ENCODE data around the gene VAT1L. TPM values are rescaled to one million over a fixed set of nuclear protein-coding genes. Genes with fewer than 3 reads are reported as not detected.

The VAT1L gene
- polyA plus RNA-seq, 2 donors: 0.04 to 0.13 TPM

- H3K27ac ChIP-seq (ENCODE audit: low read depth in 2 of 2, low read length in 1 of 2): no peak overlapping the region
- WGBS, 2 donors: 64 to 75% methylated on average over 4 of the region's 4 CpGs
These were observed 34.7 kb downstream of the VAT1L start for GRCh38 chr16:77823067-77823466.

GRCh38 chr16:77825196-77825595 lies 36.8 kb downstream of the VAT1L start:
- Histone ChIP-seq H3K9me3 (ENCODE audit: control insufficient read depth in 2 of 2, insufficient read depth in 1 of 2, low read depth in 1 of 2, low read length in 1 of 2) (no peaks in the 10 kb centered on the region), H3K27me3 (ENCODE audit: control insufficient read depth in 1 of 2, insufficient read depth in 2 of 2, low read length in 2 of 2) (no peaks in the 10 kb centered on the region), H3K4me3 (ENCODE audit: low read depth in 1 of 2, low read length in 2 of 2) (no peak overlapping the region), H3K36me3 (ENCODE audit: control insufficient read depth in 2 of 2, insufficient read depth in 2 of 2, low read length in 1 of 2) (no peaks in the 10 kb centered on the region), H3K27ac (ENCODE audit: low read depth in 2 of 2, low read length in 1 of 2) (no peak overlapping the region), H3K4me1 (ENCODE audit: control insufficient read depth in 2 of 2, insufficient read depth in 2 of 2, low read length in 1 of 2) (no peaks in the 10 kb centered on the region)
- 85 to 89% methylated on average over 7 of the region's 7 CpGs for WGBS, 2 donors

More at GRCh38 chr16:77823067-77823466, 34.7 kb downstream of the VAT1L start:
- no peaks in the 10 kb centered on the region for H3K27me3 ChIP-seq (ENCODE audit: control insufficient read depth in 1 of 2, insufficient read depth in 2 of 2, low read length in 2 of 2)
- H3K4me3 ChIP-seq (ENCODE audit: low read depth in 1 of 2, low read length in 2 of 2): no peak overlapping the region
- H3K9me3 ChIP-seq (ENCODE audit: control insufficient read depth in 2 of 2, insufficient read depth in 1 of 2, low read depth in 1 of 2, low read length in 1 of 2): no peaks in the 10 kb centered on the region
- no peaks in the 10 kb centered on the region for H3K36me3 ChIP-seq (ENCODE audit: control insufficient read depth in 2 of 2, insufficient read depth in 2 of 2, low read length in 1 of 2)
- H3K4me1 ChIP-seq (ENCODE audit: control insufficient read depth in 2 of 2, insufficient read depth in 2 of 2, low read length in 1 of 2): no peaks in the 10 kb centered on the region

DNA sequence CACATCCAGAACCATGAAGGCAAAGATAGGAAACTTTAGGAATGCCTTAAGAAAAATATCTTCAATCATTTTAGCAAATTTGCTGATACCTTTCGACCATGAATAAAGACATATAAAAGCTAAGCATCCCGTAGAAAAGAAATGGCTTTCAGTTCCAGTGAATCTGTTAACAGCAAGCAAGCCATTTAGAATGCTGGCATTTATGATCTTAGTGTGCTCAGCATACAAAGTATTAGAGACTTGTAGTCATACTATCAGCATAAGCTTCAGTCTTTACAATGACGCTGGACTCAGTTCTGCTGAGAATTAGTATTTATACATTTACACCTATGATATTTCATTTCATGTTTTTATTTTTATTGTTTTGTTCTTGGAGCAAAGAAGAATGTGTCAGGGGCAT lies 38.7 kb downstream of the VAT1L start:
- no peaks in the 10 kb centered on the region for H3K36me3 ChIP-seq (ENCODE audit: control insufficient read depth in 2 of 2, insufficient read depth in 2 of 2, low read length in 1 of 2)

GRCh38 chr16:77833921-77834634 lies 45.7 kb downstream of the VAT1L start:
- no peak overlapping the region for H3K27ac ChIP-seq (ENCODE audit: low read depth in 2 of 2, low read length in 1 of 2)
- H3K27me3 ChIP-seq (ENCODE audit: control insufficient read depth in 1 of 2, insufficient read depth in 2 of 2, low read length in 2 of 2): no peaks in the 10 kb centered on the region
- H3K4me3 ChIP-seq (ENCODE audit: low read depth in 1 of 2, low read length in 2 of 2): no peak overlapping the region
- no peaks in the 10 kb centered on the region for H3K36me3 ChIP-seq (ENCODE audit: control insufficient read depth in 2 of 2, insufficient read depth in 2 of 2, low read length in 1 of 2)
- 68 to 74% methylated on average over 10 of the region's 10 CpGs for WGBS, 2 donors
- no peaks in the 10 kb centered on the region for H3K4me1 ChIP-seq (ENCODE audit: control insufficient read depth in 2 of 2, insufficient read depth in 2 of 2, low read length in 1 of 2)
- no peaks in the 10 kb centered on the region for H3K9me3 ChIP-seq (ENCODE audit: control insufficient read depth in 2 of 2, insufficient read depth in 1 of 2, low read depth in 1 of 2, low read length in 1 of 2)

More for the DNA sequence above, 38.7 kb downstream of the VAT1L start:
- Histone ChIP-seq H3K4me1 (ENCODE audit: control insufficient read depth in 2 of 2, insufficient read depth in 2 of 2, low read length in 1 of 2) (no peaks in the 10 kb centered on the region), H3K9me3 (ENCODE audit: control insufficient read depth in 2 of 2, insufficient read depth in 1 of 2, low read depth in 1 of 2, low read length in 1 of 2) (no peaks in the 10 kb centered on the region), H3K4me3 (ENCODE audit: low read depth in 1 of 2, low read length in 2 of 2) (no peak overlapping the region), H3K27me3 (ENCODE audit: control insufficient read depth in 1 of 2, insufficient read depth in 2 of 2, low read length in 2 of 2) (no peaks in the 10 kb centered on the region), H3K27ac (ENCODE audit: low read depth in 2 of 2, low read length in 1 of 2) (no peak overlapping the region)
- WGBS, 2 donors: 85 to 91% methylated on average over 3 of the region's 3 CpGs

GRCh38 chr16:77834635-77835540 lies 46.5 kb downstream of the VAT1L start:
- 71 to 73% methylated on average over 6 of the region's 6 CpGs for WGBS, 2 donors
- Histone ChIP-seq H3K36me3 (ENCODE audit: control insufficient read depth in 2 of 2, insufficient read depth in 2 of 2, low read length in 1 of 2) (no peaks in the 10 kb centered on the region), H3K9me3 (ENCODE audit: control insufficient read depth in 2 of 2, insufficient read depth in 1 of 2, low read depth in 1 of 2, low read length in 1 of 2) (no peaks in the 10 kb centered on the region), H3K27ac (ENCODE audit: low read depth in 2 of 2, low read length in 1 of 2) (no peak overlapping the region), H3K4me1 (ENCODE audit: control insufficient read depth in 2 of 2, insufficient read depth in 2 of 2, low read length in 1 of 2) (no peaks in the 10 kb centered on the region), H3K4me3 (ENCODE audit: low read depth in 1 of 2, low read length in 2 of 2) (no peak overlapping the region), H3K27me3 (ENCODE audit: control insufficient read depth in 1 of 2, insufficient read depth in 2 of 2, low read length in 2 of 2) (no peaks in the 10 kb centered on the region)

DNA sequence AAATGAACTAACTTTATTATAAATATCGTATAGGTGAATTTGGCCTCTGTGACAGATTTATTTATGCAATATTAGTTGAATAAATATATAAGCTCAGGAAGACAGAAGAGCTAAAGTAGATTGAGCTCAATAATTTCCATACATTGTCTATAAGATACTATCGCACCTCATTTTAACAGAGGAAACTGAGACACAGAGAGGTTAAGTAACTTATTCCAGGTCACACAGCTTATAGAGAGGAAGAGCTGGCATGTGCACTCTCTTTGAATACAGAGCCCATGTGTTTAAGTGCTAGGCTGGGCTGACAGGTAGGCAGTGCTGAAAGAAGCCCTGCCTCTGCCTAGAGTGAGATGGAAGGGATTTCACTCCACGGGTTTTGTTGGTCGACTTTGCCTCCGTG lies 48.4 kb downstream of the VAT1L start:
- H3K27ac ChIP-seq (ENCODE audit: low read depth in 2 of 2, low read length in 1 of 2): no peak overlapping the region
- H3K4me3 ChIP-seq (ENCODE audit: low read depth in 1 of 2, low read length in 2 of 2): no peak overlapping the region
- no peaks in the 10 kb centered on the region for H3K4me1 ChIP-seq (ENCODE audit: control insufficient read depth in 2 of 2, insufficient read depth in 2 of 2, low read length in 1 of 2)
- no peaks in the 10 kb centered on the region for H3K36me3 ChIP-seq (ENCODE audit: control insufficient read depth in 2 of 2, insufficient read depth in 2 of 2, low read length in 1 of 2)
- H3K27me3 ChIP-seq (ENCODE audit: control insufficient read depth in 1 of 2, insufficient read depth in 2 of 2, low read length in 2 of 2): no peaks in the 10 kb centered on the region
- no peaks in the 10 kb centered on the region for H3K9me3 ChIP-seq (ENCODE audit: control insufficient read depth in 2 of 2, insufficient read depth in 1 of 2, low read depth in 1 of 2, low read length in 1 of 2)
- WGBS, 2 donors: 91 to 93% methylated on average over 5 of the region's 5 CpGs

DNA sequence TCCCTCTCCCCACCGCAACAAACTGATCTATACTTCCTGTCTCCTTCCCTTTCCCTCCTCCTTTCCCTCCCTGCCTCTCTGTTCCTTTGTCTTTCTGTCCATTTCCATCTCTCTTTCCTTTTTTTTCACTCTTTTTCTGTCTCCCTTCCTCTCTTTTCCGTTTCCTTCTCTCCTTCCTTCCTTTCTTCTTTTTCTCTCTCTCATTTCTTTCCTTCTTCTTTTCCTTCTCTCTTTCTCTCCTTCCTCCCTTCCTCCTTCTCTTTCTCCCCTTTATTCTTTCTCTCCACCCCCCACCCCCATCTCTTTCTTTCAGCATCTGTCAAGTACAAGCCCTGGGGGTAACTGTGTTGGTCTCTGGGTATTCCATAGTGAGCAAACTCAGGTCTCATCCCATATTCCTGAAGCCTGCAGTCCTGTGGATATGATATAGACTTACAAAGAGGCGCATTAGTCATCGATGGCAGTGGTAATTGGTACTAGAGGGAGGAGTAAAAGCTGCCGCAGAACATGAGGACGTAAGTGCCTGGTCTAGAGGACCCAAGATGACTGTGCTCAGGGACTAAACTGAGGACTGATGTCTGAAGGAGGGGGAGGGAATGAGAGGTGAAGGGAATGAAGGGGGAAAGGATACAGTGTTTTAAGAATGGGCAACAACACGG lies 50.4 kb downstream of the VAT1L start:
- no peaks in the 10 kb centered on the region for H3K27me3 ChIP-seq (ENCODE audit: control insufficient read depth in 1 of 2, insufficient read depth in 2 of 2, low read length in 2 of 2)
- no peak overlapping the region for H3K4me3 ChIP-seq (ENCODE audit: low read depth in 1 of 2, low read length in 2 of 2)
- no peaks in the 10 kb centered on the region for H3K36me3 ChIP-seq (ENCODE audit: control insufficient read depth in 2 of 2, insufficient read depth in 2 of 2, low read length in 1 of 2)
- H3K27ac ChIP-seq (ENCODE audit: low read depth in 2 of 2, low read length in 1 of 2): no peak overlapping the region
- WGBS, 2 donors: 81 to 83% methylated on average over 7 of the region's 7 CpGs
- no peaks in the 10 kb centered on the region for H3K9me3 ChIP-seq (ENCODE audit: control insufficient read depth in 2 of 2, insufficient read depth in 1 of 2, low read depth in 1 of 2, low read length in 1 of 2)
- no peaks in the 10 kb centered on the region for H3K4me1 ChIP-seq (ENCODE audit: control insufficient read depth in 2 of 2, insufficient read depth in 2 of 2, low read length in 1 of 2)

GRCh38 chr16:77840093-77840492 lies 51.7 kb downstream of the VAT1L start:
- H3K4me1 ChIP-seq (ENCODE audit: control insufficient read depth in 2 of 2, insufficient read depth in 2 of 2, low read length in 1 of 2): no peaks in the 10 kb centered on the region
- H3K27me3 ChIP-seq (ENCODE audit: control insufficient read depth in 1 of 2, insufficient read depth in 2 of 2, low read length in 2 of 2): no peaks in the 10 kb centered on the region
- H3K4me3 ChIP-seq (ENCODE audit: low read depth in 1 of 2, low read length in 2 of 2): no peak overlapping the region
- no peaks in the 10 kb centered on the region for H3K36me3 ChIP-seq (ENCODE audit: control insufficient read depth in 2 of 2, insufficient read depth in 2 of 2, low read length in 1 of 2)
- no peak overlapping the region for H3K27ac ChIP-seq (ENCODE audit: low read depth in 2 of 2, low read length in 1 of 2)
- no peaks in the 10 kb centered on the region for H3K9me3 ChIP-seq (ENCODE audit: control insufficient read depth in 2 of 2, insufficient read depth in 1 of 2, low read depth in 1 of 2, low read length in 1 of 2)
- WGBS, 2 donors: 56 to 59% methylated on average over 5 of the region's 5 CpGs

DNA sequence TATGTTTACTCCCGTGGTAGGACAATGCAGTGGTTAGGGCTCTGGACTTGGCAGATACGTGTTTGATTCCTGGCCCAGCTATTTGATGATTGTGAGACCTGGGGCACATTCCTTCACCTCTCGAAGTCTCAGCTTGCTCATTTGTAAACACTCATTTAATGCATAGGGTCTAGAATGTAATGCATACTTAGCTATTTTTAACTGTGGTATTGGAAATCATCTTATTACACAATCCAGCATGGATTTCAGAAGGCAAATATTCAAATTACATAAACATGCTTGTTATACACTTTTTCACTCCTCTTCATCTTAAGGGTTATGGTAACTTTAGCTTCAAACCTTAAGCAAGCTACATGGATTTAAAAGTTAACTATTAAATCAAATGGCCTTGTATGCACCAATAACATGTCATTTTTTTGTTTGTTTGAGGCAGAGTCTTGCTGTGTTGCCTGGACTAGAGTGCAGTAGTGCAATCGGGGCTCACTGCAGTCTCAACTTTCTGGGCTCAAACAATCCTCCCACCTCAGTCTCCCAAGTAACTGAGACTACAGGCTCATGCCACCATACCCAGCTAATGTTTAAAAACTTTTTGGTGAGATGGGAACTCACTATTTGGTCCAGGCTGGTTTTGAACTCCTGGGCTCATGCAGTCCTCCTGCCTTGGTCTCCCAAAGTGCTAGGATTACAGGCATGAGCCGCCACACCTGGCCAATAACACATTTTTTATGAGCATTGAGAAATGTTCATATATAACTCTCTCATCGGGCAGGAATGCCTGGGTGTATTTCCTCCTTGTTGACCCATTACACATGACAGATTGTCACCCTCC lies 52.5 kb downstream of the VAT1L start:
- Histone ChIP-seq H3K27ac (ENCODE audit: low read depth in 2 of 2, low read length in 1 of 2) (no peak overlapping the region), H3K36me3 (ENCODE audit: control insufficient read depth in 2 of 2, insufficient read depth in 2 of 2, low read length in 1 of 2) (no peaks in the 10 kb centered on the region), H3K27me3 (ENCODE audit: control insufficient read depth in 1 of 2, insufficient read depth in 2 of 2, low read length in 2 of 2) (no peaks in the 10 kb centered on the region), H3K9me3 (ENCODE audit: control insufficient read depth in 2 of 2, insufficient read depth in 1 of 2, low read depth in 1 of 2, low read length in 1 of 2) (no peaks in the 10 kb centered on the region), H3K4me1 (ENCODE audit: control insufficient read depth in 2 of 2, insufficient read depth in 2 of 2, low read length in 1 of 2) (no peaks in the 10 kb centered on the region), H3K4me3 (ENCODE audit: low read depth in 1 of 2, low read length in 2 of 2) (no peak overlapping the region)
- WGBS, 2 donors: 56% methylated on average over 6 of the region's 6 CpGs
